GM21576 (cell line): Measurements from ENCODE around the gene EOMES.

Source experiments
- ATAC-seq: cut with Tn5 transposase; IDR thresholded peaks from one replicate; pipeline ENCODE4 v1.9.1; 2021; ENCODE audit warnings: mild to moderate bottlenecking, moderate library complexity; ENCODE audit not compliant: unreplicated experiment

EOMES gene

DNA sequence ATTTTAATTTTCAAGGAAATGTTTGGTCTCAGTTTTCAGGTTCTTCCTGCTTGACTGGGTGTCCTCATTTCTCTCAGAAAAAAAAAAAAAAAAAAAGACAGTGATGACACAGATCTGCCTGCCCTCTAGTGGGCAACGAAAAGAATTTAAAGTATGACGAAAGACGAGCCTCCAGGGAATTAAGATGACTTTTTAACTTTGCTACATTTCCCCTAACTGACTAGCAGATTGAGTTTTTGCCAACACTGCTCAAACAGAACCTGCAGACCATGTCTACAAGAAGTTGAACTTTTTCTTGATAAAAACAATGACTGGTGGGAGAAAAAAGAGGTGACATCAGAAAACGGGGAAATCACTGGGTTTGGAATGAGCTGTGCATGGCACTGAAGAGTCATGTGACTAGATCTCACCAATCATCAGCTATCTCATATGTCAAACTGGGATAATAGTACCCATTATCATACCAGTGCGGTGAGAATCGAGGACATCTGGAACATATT, 40.8 kb downstream of the EOMES start:
- ATAC-seq = peak; percentile 61

DNA sequence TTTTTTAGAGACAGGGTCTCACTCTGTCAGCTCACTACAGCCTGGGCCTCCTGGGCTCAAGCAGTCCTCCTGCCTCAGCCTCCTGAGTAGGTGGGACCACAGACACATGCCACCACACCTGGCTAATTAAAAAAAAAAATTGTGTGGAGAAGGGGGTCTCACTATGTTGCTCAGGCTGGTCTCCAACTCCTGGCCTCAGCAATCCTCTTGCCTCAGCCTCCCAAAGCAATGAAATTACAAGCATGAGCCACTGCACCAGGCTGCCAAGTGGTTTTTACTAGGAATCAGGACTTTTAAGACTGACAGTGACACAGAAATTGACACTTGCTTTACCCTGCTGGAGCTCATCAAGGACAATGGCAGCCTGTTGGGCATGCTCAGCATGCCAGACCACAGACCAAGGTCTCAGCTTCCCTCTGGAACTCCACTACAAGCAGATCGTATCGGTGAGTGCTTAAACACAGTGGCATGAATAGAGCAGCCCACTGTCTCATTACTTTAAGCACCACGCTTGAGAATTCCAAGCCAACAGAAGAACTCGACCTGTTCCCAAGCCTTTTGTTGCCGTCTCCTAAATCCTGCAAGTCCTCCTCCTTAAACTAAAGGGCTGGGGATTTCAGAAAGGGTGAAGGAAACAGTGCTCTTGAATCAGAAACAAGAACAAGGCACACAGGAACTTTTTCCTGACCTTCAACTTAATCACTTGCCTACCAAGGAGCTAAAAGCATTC, 41.4 kb downstream of the EOMES start:
- ATAC-seq = peak; percentile 7

DNA sequence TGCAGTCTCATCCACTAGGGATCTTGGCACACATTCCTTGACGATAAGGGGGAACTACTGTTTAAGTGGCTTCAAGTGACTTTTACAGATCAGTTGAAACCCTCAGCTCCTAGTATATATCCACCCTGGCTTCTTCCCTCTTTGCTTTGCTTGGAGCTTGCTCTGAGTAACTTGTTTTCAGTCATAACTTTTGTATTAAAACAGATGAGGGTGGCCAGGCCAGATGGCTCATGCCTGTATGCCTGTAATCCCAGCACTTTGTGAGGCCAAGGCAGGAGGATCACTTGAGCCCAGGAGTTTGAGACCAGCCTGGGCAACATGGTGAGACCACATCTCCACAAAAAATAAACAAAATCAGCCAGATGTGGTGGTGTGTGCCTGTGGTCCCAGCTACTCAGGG, 42.4 kb downstream of the EOMES start:
- ATAC-seq = no peak

DNA sequence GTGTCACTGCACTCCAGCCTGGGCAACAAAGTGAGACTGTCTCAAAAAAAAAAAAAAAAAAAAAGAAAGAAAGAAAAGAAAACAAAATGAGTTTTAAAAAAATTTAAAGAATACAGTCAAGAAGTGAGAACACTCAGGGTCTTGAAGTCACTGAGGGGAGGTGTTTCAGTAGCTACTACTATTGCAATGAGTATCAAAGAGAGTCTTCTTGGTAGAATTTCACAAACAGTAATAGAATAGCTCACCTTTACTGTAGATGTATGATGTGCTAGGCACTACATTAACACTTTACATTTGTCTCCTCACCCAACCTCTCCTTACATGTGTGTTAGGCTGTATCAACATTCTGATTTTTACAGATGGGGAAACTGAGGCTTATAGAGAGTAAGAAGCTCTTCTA, 43.9 kb downstream of the EOMES start:
- ATAC-seq = no peak

DNA sequence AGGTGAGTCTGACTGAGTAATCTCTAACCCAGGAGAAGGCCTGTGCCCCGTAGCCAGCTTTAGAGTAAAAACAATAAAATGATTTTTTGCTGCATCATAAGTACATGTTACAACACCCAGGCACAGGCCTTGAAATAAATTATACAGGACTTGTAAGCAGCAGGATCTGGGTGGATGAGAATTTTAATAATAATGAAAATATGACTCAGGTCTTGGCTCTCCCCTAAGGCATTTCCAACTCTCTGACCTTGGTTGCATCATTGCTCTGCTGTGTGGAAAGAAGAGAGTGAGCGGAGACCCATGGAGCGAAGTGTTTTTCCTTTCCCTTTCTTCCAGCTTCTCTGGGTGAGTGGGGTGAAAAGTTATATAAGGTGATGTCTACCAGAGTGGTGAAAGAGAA, 44.6 kb downstream of the EOMES start:
- ATAC-seq = no peak

DNA sequence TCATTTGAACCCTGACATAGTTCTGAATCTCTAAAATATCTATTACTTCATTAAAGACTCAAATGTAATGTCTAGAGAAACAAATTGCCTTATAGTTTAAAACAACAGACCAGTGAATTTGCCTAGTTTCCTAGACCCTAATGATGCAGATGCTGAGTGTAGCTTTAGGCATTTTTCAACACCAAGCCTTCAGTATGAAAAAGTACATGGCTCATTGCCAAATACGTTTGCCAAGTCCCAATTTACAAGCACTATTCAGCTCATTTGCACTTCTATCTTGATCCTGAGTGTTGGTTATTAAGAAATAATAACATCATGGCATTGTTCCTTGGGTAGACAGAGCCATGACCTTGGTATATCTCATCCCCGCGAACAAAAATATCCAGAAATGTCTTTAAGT, 46.8 kb downstream of the EOMES start:
- ATAC-seq = no peak

DNA sequence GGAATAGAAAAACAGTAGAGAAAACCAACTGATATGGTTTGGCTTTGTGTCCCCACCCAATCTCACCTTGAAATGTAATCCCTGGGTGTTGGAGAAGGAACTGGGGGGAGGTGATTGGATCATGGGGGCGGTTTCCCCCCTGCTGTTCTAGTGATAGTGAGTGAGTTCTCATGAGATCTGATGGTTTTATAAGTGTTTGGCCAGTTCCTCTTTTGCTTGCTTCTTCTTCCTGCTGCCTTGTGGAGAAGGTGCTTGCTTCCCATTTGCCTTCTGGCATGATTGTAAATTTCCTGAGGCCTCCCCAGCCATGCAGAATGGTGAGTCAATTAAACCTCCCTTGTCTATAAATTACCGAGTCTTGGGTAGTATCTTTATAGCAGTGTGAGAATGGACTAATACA, 48.4 kb downstream of the EOMES start:
- ATAC-seq = no peak

DNA sequence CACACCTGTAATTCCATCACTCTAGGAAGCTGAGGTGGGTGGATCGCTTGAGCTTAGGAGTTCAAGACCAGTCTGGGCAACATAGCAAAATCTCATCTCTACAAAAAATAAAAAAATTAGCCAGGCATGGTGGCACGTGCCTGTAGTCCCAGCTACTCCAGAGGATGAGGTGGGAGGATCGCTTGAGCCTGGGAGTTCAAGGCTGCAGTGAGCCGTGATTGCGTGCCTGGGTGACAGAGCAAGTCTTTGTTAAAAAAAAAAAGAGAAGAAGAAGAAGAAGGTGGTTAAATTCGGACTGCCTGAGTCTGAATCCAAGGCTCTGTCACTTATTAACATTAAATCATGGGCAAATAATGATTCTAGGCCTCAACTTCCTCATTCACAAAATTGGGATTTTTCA, 51.0 kb downstream of the EOMES start:
- ATAC-seq = no peak

DNA sequence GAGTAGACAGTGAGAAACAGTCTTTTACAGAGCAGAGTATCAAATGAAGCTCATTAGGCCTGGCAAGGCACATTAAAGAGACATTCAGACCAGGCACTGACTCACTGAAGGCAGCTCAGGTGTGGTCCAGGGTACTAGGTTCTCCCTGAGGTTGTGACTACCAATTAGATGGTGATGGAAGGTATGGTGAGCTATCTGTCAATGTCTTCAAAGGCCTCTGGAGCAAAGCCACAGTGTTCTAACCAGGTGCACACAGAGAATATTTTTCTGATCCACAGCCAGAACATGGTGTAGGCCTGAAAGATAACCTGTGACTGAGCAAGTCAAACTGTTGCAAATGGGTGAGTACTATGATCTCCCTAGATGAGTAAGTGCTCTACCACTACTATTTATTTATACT, 51.5 kb downstream of the EOMES start:
- ATAC-seq = no peak

DNA sequence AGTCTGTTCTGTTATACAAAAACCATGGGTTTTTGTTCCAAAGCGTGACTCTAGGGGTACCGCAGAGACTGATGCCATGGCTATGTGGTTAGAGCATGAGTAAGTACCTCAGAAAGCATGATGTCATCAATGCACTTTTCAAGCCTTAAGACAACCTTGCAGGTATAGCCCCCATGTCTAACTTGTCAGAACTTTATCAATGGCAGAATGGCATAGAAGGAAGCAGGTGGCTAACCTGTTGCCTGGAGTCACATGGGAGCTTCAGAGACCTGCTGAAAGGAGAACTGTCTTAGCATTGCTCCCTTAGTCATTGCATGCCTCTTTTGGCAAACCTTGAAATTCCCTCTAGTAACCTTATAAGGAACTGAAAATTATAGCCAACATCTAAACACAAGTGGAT, 52.5 kb downstream of the EOMES start:
- ATAC-seq = peak; percentile 48

DNA sequence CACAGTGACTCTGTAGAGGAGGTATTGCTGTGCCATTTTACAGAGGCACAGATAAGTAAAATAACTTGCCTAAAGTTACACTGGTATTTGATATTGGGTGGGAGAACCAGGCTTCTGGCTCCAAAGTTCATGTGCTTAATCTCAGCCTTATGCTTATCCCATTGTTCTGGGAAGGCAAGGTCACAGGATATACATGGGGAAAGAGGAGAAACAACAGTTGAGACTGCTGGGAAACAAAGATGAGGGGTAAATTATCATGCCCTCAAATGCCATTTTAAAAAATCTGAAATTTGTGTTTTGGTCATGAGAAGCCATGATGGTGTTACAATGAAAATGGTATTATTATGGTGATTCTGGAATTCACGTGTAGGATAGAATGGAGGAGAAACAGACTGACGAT, 54.4 kb downstream of the EOMES start:
- ATAC-seq = no peak

DNA sequence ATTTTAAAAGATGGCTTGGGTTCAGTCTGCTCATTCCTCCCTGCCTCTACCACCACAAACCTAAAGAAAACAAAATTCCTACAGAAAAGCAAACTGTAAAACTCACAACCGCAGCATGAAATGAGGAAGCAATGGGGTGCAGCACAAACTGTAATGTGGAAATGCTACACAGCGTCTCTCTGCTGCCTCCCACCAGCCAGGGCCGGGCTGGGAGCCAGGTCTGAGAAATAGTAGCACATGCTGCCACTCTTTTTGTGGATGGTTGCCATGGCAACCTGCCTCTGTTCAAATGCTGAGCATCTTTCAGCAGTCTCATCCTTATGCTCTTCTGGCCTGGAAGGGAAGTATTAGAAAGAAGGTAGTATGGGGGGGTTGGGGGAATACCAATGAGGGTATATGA, 55.4 kb downstream of the EOMES start:
- peak; percentile 36 for ATAC-seq

DNA sequence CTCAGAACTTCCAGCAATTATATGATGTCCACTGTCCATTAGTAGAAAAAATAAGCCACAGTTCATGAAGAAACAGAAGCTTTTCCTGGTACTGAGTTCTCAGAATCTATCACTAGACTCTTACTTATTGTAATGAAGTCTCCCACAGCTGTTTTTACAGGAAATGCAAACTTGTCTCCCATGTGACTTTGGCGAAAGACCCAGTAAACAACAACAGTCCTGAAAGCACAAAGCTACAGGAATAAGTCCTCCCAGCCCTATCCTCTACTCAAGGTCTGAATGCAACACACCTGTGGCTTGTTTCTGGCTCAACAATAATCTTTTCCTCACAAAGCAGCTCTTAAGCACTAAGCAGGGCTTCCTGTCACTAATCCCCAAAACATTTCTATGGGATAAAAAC, 55.9 kb downstream of the EOMES start:
- peak; percentile 48 for ATAC-seq
